NOMO-1 treated with DMSO at 0.1 percent for 48 hours (cell line): ENCODE results near the gene RNF19B.
"Not testable (repeated sequence)": the region's sequence is repeated elsewhere in the genome, so short reads cannot be mapped to it uniquely, and the experiment has no call there.

Experiments used
- DNase-seq: peaks from one replicate; lab custom pipeline; 2025; ENCODE audit not compliant: unreplicated experiment; lab: John Stamatoyannopoulos, UW

Gene RNF19B

GRCh38 chr1:32933742-32934322 is 30.8 kb downstream of the RNF19B start:
- no peak for DNase-seq

GRCh38 chr1:32931760-32932159 is 32.8 kb downstream of the RNF19B start:
- DNase-seq: no peak

GRCh38 chr1:32929366-32929765 is 35.2 kb downstream of the RNF19B start:
- DNase-seq: no peak

GRCh38 chr1:32928715-32929114 is 35.9 kb downstream of the RNF19B start:
- DNase-seq: no peak

GRCh38 chr1:32928285-32928684 is 36.3 kb downstream of the RNF19B start:
- DNase-seq: no peak

GRCh38 chr1:32927441-32927840 is 37.2 kb downstream of the RNF19B start:
- DNase-seq: no peak

- DNase-seq: no peak
Measured at GRCh38 chr1:32926562-32926961, 38.0 kb downstream of the RNF19B start.

GRCh38 chr1:32925403-32926162 is 39.0 kb downstream of the RNF19B start:
- DNase-seq: no peak

- DNase-seq: no peak
Measured at GRCh38 chr1:32924881-32925344, 39.7 kb downstream of the RNF19B start.

- DNase-seq: no peak
Measured at GRCh38 chr1:32920833-32921232, 43.8 kb downstream of the RNF19B start.

- DNase-seq: no peak
Measured at GRCh38 chr1:32919811-32920733, 44.5 kb downstream of the RNF19B start.

GRCh38 chr1:32918179-32918578 is 46.4 kb downstream of the RNF19B start:
- DNase-seq: no peak

- DNase-seq: no peak
Measured at GRCh38 chr1:32917521-32917920, 47.1 kb downstream of the RNF19B start.

GRCh38 chr1:32915766-32916706 is 48.6 kb downstream of the RNF19B start:
- DNase-seq: no peak

GRCh38 chr1:32910319-32910718 is 54.3 kb downstream of the RNF19B start:
- DNase-seq: no peak

- DNase-seq: peak; percentile 9
Measured at GRCh38 chr1:32907435-32907834, 57.2 kb downstream of the RNF19B start.

- DNase-seq: no peak
Measured at GRCh38 chr1:32906654-32907053, 58.0 kb downstream of the RNF19B start.

GRCh38 chr1:32905588-32905987 is 59.0 kb downstream of the RNF19B start:
- DNase-seq: not testable (repeated sequence)

- DNase-seq: no peak
Measured at GRCh38 chr1:32904797-32905196, 59.8 kb downstream of the RNF19B start.

GRCh38 chr1:32903991-32904785 is 60.4 kb downstream of the RNF19B start:
- DNase-seq: no peak
